OCI-LY3 (cell line): ENCODE results near the gene RHOF.

Source experiments
- H2AFZ ChIP-seq: fragments of 200-600, 300-600 bp; shearing (Covaris generic); 2 replicates; pipeline ENCODE4 v1.6.0; 2014; ENCODE audit warnings: antibody characterized with exemption, low read depth, low read length
- H3K27ac ChIP-seq: fragments of 200-600, 300-600 bp; sonication (generic); 2 replicates; pipeline ENCODE4 v1.5.1; 2014; ENCODE audit warnings: mild to moderate bottlenecking, low read length, moderate library complexity, mixed read lengths
- H3K27me3 ChIP-seq: fragments of 200-600, 300-600 bp; sonication (generic); 2 replicates; pipeline ENCODE4 v1.6.1; 2014; ENCODE audit warnings: low read depth, low read length, mixed read lengths
- H3K36me3 ChIP-seq: fragments of 200-600, 300-600 bp; sonication (generic); replicated peaks from 2 replicates; pipeline ENCODE3; 2014; ENCODE audit warnings: low read depth, low read length, mixed read lengths
- H3K4me1 ChIP-seq: fragments of 300-600, 200-600 bp; sonication (generic); 2 replicates; pipeline ENCODE4 v1.6.1; 2014; ENCODE audit warnings: low read length, mixed read lengths
- H3K4me2 ChIP-seq: fragments of 200-600, 300-600 bp; sonication (generic); 2 replicates; pipeline ENCODE4 v1.6.1; 2014; ENCODE audit warnings: low read length, mixed read lengths
- H3K4me3 ChIP-seq: fragments of 300-600, 200-600 bp; sonication (generic); 2 replicates; pipeline ENCODE4 v1.5.1; 2014; ENCODE audit warnings: antibody characterized with exemption, mild to moderate bottlenecking, low read length, moderate library complexity
- H3K79me2 ChIP-seq: fragments of 300-600, 200-600 bp; shearing (Covaris generic); 2 replicates; pipeline ENCODE4 v1.6.1; 2014; ENCODE audit warnings: mild to moderate bottlenecking, low read length, mixed read lengths
- H3K9ac ChIP-seq: fragments of 300-600, 200-600 bp; shearing (Covaris generic); 2 replicates; pipeline ENCODE4 v1.6.0; 2014; ENCODE audit warnings: mild to moderate bottlenecking, low read length, moderate library complexity
- H3K9me3 ChIP-seq: fragments of 200-600, 300-600 bp; shearing (Covaris generic); 2 replicates; pipeline ENCODE4 v1.6.1; 2014; ENCODE audit warnings: low read length, mixed read lengths; ENCODE audit not compliant: insufficient read depth
- H4K20me1 ChIP-seq: fragments of 200-600, 300-600 bp; sonication (generic); 2 replicates; pipeline ENCODE4 v1.6.1; 2016; ENCODE audit warnings: low read length, mixed read lengths; ENCODE audit not compliant: insufficient read depth
- EZH2phosphoT487 ChIP-seq: fragments of 200-600 bp; shearing (Covaris generic); IDR thresholded peaks from 2 replicates; pipeline ENCODE4 v1.6.1; 2018; ENCODE audit warnings: antibody characterized with exemption, mixed run types, low read depth
- TF ChIP-seq, protein P1 (sequence below): fragments of 200-600, 300-600 bp; sonication (generic); IDR thresholded peaks from 2 replicates; pipeline ENCODE4 v1.5.1; 2014; ENCODE audit warnings: antibody characterized with exemption, low read length, low read depth

The RHOF gene, protein sequence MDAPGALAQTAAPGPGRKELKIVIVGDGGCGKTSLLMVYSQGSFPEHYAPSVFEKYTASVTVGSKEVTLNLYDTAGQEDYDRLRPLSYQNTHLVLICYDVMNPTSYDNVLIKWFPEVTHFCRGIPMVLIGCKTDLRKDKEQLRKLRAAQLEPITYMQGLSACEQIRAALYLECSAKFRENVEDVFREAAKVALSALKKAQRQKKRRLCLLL

DNA sequence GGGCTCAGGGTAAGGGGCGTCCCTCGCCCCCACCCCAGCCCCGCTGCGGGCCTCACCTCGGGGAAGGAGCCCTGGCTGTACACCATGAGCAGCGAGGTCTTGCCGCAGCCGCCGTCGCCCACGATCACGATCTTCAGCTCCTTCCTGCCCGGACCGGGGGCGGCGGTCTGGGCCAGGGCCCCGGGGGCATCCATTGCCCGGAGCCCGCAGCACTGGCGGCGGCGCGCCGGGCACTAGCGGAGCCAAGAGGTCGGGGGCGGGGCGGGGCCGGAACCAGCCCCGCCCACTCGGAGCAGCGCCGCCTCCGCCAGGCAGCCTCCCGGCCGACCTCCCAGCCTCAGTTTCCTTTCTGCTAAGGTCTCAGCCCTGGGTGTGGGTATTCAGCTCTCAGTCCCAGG is at the start of gene RHOF:
RHOF (minus strand) TSS at position 249 of the 398 bp plus-strand sequence; CDS start at position 194, 55 bp downstream.
- Histone ChIP-seq H3K4me2 (peak within 1 kb of the TSS; percentile 98), H3K9me3 (no peaks in the 10 kb centered on the region), H3K9ac (peak within 1 kb of the TSS; percentile 99), H4K20me1 (no peaks in the 10 kb centered on the region), H3K36me3 (peaks cover 35% of the 10 kb centered on the region), H3K27ac (peak within 1 kb of the TSS; percentile 98), H3K4me3 (peak within 1 kb of the TSS; percentile 95), H3K27me3 (no peaks in the 10 kb centered on the region), H2AFZ (peak within 1 kb of the TSS; percentile 62; the same call in 1 of the 2 replicates), H3K79me2 (peaks cover 65% of the 10 kb centered on the region), H3K4me1 (peaks cover 43% of the 10 kb centered on the region)
- TF ChIP-seq, protein P1, sequence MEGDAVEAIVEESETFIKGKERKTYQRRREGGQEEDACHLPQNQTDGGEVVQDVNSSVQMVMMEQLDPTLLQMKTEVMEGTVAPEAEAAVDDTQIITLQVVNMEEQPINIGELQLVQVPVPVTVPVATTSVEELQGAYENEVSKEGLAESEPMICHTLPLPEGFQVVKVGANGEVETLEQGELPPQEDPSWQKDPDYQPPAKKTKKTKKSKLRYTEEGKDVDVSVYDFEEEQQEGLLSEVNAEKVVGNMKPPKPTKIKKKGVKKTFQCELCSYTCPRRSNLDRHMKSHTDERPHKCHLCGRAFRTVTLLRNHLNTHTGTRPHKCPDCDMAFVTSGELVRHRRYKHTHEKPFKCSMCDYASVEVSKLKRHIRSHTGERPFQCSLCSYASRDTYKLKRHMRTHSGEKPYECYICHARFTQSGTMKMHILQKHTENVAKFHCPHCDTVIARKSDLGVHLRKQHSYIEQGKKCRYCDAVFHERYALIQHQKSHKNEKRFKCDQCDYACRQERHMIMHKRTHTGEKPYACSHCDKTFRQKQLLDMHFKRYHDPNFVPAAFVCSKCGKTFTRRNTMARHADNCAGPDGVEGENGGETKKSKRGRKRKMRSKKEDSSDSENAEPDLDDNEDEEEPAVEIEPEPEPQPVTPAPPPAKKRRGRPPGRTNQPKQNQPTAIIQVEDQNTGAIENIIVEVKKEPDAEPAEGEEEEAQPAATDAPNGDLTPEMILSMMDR: no peak
- no peak for TF ChIP-seq EZH2phosphoT487

DNA sequence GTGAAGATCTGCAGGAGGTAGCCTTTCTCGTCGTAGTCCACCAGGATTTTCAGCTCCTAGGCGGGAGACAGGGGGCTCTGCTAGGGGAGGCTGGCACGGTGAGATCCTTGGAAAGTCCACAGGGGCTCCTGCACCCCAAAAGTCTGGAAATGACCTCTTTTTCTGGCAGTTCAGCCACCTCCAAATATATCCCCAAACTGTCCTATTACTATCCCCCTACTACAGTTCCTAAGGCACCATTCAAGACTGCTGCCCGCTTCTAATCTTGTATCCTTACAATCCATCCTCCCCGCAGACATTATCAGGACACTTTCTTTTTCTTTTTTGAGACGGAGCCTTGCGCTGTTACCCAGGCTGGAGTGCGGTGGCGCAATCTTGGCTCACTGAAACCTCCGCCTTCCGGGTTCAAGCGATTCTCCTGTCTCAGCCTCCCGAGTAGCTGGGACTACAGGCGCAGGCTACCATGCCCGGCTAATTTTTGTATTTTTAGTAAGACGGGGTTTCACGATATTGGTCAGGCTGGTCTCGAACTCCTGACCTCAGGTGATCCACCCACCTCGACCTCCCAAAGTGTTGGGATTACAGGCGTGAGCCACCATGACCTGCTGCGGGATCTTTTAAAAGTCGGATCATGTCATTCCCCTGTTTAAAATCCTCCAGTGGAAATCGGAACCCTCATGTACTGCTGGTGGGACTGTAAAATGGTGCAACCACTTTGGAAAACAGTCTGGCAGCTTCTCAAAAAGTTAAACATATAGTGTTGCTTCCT is 46.7 kb upstream of the RHOF start:
- Histone ChIP-seq H3K4me2 (peak overlapping the region; percentile 94), H3K27me3 (0 out of 2 replicates have a peak, but pooled peaks cover 3% of the 10 kb centered on the region), H3K79me2 (no peaks in the 10 kb centered on the region), H3K4me3 (peak overlapping the region; percentile 85), H3K9me3 (no peaks in the 10 kb centered on the region), H3K4me1 (peaks cover 11% of the 10 kb centered on the region), H2AFZ (peak overlapping the region; percentile 83; the same call in 1 of the 2 replicates), H3K27ac (no peak overlapping the region), H4K20me1 (no peaks in the 10 kb centered on the region), H3K9ac (peak overlapping the region; percentile 67), H3K36me3 (no peaks in the 10 kb centered on the region)
- TF ChIP-seq EZH2phosphoT487: no peak
- TF ChIP-seq, protein P1: no peak

DNA sequence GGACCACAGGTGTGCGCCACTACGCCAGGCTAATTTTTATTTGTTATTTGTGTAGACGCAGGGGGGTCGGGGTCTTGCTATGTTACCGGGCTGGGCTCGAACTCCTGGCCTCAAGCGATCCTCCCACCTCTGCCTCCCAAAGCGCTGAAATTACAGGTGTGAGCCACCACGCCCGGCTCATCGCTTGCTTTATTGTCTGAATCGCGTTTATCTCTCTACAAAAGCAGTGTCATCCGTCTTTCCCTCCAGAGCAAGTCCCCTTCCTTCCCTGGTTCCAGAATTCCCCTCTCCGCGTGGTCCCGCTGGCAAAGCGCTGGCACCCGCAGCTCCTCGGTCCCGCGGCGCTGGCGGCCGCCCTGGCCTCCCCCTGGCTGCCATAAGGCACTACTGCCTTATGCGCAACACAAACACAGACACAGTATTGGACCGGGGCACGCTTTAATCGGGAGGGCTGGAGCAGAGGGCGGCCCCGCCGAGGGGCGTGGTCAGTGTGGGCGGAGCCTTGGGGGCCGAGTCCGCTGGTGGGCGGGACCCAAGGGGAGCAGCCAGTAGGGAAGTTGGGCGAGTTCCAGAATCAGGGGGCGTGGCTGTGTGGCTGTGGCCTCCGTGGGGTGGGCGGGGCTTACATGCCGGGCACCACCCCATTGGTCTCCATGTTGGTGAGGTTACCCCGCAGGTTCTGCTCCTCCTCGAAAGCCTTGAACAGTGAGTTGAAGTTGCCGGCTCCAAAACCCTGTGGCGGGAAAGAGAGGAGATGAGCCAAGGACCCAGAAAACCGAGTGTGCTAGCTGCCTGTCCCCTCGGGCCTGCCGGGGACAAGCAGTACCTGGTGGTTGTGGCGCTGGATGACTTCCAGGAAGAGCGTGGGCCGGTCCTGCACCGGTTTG is 45.9 kb upstream of the RHOF start:
- peak overlapping the region; percentile 85 for H3K4me3 ChIP-seq
- peaks cover 11% of the 10 kb centered on the region for H3K4me1 ChIP-seq
- peak overlapping the region; percentile 94 for H3K4me2 ChIP-seq
- no peak for TF ChIP-seq EZH2phosphoT487
- TF ChIP-seq, protein P1: no peak; the same call in 1 of the 2 replicates
- H3K36me3 ChIP-seq: no peaks in the 10 kb centered on the region
- 0 out of 2 replicates have a peak, but pooled peaks cover 3% of the 10 kb centered on the region for H3K27me3 ChIP-seq
- no peaks in the 10 kb centered on the region for H4K20me1 ChIP-seq
- peak overlapping the region; percentile 83; the same call in 1 of the 2 replicates for H2AFZ ChIP-seq
- H3K9ac ChIP-seq: peak overlapping the region; percentile 67
- H3K27ac ChIP-seq: no peak overlapping the region
- no peaks in the 10 kb centered on the region for H3K9me3 ChIP-seq
- no peaks in the 10 kb centered on the region for H3K79me2 ChIP-seq
